Progenitor cell of endocrine pancreas (in vitro differentiated cells): ENCODE results near the gene HUWE1. TPM values are rescaled to one million over a fixed set of nuclear protein-coding genes. Genes with fewer than 3 reads are reported as not detected.
"Not testable (repeated sequence)": the region's sequence is repeated elsewhere in the genome, so short reads cannot be mapped to it uniquely, and the experiment has no call there.

Experiments
- DNase-seq: peaks from one replicate; pipeline ENCODE4 v3.0.0; 2021; ENCODE audit warnings: low spot score; ENCODE audit not compliant: unreplicated experiment
- H3K27ac Mint-ChIP-seq: 2 replicates; pipeline ENCODE4 v1.8.0; 2021; ENCODE audit warnings: mild to moderate bottlenecking, moderate library complexity, mixed read lengths
- H3K27me3 Mint-ChIP-seq: 2 replicates; pipeline ENCODE4 v1.8.0; 2021; ENCODE audit warnings: mixed read lengths
- H3K36me3 Mint-ChIP-seq: 2 replicates; pipeline ENCODE4 v1.8.0; 2022; ENCODE audit warnings: mixed read lengths; ENCODE audit not compliant: insufficient read depth
- H3K4me1 Mint-ChIP-seq: 2 replicates; pipeline ENCODE4 v1.8.0; 2021; ENCODE audit warnings: low read depth, mixed read lengths
- H3K4me3 Mint-ChIP-seq: 2 replicates; pipeline ENCODE4 v1.8.0; 2021; ENCODE audit warnings: low read depth, mild to moderate bottlenecking, moderate library complexity, mixed read lengths
- H3K9me3 Mint-ChIP-seq: 2 replicates; pipeline ENCODE4 v1.8.0; 2021; ENCODE audit warnings: low read depth, mixed read lengths
- total RNA-seq: library from RNA; stranded (reverse); gene quantifications from 2 replicates; pipeline ENCODE4 v1.2.1, GENCODE V29; 2021
- TF ChIP-seq, protein P1 (sequence below): fragments of 200-600 bp; sonication (generic); IDR thresholded peaks from one replicate; pipeline ENCODE4 v1.5.0; 2021; ENCODE audit warnings: antibody characterized with exemption, mild to moderate bottlenecking; ENCODE audit not compliant: unreplicated experiment

Gene HUWE1
- total RNA-seq, 1 donor from 2014 or later, result 298 TPM

DNA sequence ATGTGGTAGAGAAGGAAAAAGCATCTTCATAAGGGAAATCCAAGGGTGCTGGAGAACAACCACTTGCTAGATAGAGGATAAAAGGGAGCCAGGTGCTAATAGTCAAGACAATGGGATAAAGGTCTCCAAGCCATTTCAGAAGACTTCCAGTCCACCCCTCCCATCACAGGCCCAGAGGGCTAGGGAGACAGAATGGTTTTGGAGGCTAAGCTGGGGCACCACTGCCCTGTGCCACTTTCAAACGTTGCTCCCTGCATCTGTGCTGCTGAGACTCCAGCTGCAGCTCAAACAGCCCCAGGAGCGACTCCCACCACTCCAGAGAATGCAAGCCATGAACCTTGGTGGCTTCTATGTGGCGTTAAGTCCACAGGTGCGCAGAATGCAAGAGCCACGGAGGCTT is 38.4 kb upstream of the HUWE1 start:
- TF ChIP-seq, protein P1, sequence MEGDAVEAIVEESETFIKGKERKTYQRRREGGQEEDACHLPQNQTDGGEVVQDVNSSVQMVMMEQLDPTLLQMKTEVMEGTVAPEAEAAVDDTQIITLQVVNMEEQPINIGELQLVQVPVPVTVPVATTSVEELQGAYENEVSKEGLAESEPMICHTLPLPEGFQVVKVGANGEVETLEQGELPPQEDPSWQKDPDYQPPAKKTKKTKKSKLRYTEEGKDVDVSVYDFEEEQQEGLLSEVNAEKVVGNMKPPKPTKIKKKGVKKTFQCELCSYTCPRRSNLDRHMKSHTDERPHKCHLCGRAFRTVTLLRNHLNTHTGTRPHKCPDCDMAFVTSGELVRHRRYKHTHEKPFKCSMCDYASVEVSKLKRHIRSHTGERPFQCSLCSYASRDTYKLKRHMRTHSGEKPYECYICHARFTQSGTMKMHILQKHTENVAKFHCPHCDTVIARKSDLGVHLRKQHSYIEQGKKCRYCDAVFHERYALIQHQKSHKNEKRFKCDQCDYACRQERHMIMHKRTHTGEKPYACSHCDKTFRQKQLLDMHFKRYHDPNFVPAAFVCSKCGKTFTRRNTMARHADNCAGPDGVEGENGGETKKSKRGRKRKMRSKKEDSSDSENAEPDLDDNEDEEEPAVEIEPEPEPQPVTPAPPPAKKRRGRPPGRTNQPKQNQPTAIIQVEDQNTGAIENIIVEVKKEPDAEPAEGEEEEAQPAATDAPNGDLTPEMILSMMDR, result no peak
- DNase-seq, result no peak
- Mint-ChIP-seq H3K9me3 (peaks cover 13% of the 10 kb centered on the region), H3K27me3 (no peaks in the 10 kb centered on the region), H3K4me1 (no peaks in the 10 kb centered on the region), H3K4me3 (no peak overlapping the region), H3K27ac (no peak overlapping the region), H3K36me3 (no peaks in the 10 kb centered on the region)

GRCh38 chrX:53723381-53723780 is 36.9 kb upstream of the HUWE1 start:
- no peak for DNase-seq
- TF ChIP-seq, protein P1, result no peak
- H3K9me3 Mint-ChIP-seq, result peaks cover 12% of the 10 kb centered on the region
- no peaks in the 10 kb centered on the region for H3K4me1 Mint-ChIP-seq
- H3K27ac Mint-ChIP-seq, result no peak overlapping the region
- no peaks in the 10 kb centered on the region for H3K27me3 Mint-ChIP-seq
- no peak overlapping the region for H3K4me3 Mint-ChIP-seq
- H3K36me3 Mint-ChIP-seq, result no peaks in the 10 kb centered on the region

DNA sequence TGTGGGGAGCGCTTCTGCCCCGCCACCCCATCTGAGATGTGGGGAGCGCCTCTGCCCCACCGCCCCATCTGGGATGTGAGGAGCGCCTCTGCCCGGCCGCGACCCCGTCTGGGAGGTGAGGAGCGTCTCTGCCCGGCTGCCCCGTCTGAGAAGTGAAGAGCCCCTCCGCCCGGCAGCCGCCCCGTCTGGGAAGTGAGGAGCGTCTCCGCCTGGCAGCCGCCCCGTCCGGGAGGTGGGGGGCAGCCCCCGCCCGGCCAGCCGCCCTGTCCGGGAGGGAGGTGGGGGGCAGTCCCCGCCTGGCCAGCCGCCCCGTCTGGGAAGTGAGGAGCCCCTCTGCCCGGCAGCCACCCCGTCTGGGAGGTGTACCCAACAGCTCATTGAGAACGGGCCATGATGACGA is 35.1 kb upstream of the HUWE1 start:
- H3K9me3 Mint-ChIP-seq, H3K27ac Mint-ChIP-seq, H3K4me3 Mint-ChIP-seq, H3K4me1 Mint-ChIP-seq, DNase-seq, H3K36me3 Mint-ChIP-seq, H3K27me3 Mint-ChIP-seq: not testable (repeated sequence)

DNA sequence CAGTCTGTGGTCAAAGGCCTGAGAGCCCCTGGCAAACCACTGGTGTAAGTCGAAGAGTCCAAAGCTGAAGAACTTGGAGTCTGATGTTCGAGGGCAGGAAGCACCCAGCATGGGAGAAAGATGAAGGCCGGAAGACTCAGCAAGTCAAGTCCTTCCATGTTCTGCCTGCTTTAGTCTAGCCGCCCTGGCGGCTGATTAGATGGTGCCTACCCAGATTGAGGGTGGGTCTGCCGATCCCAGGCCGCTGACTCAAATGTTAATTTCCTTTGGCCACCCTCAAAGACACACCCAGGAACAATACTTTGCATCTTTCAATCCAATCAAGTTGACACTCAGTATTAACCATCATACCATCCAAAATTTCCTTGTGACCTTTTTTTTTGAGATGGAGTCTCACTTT is 33.1 kb upstream of the HUWE1 start:
- not testable (repeated sequence) for H3K9me3 Mint-ChIP-seq, H3K27me3 Mint-ChIP-seq, H3K4me3 Mint-ChIP-seq, DNase-seq, H3K4me1 Mint-ChIP-seq, H3K27ac Mint-ChIP-seq, H3K36me3 Mint-ChIP-seq

GRCh38 chrX:53718073-53718472 is 31.6 kb upstream of the HUWE1 start:
- Mint-ChIP-seq H3K4me1 (no peaks in the 10 kb centered on the region), H3K27ac (no peak overlapping the region), H3K36me3 (no peaks in the 10 kb centered on the region), H3K9me3 (no peaks in the 10 kb centered on the region), H3K4me3 (no peak overlapping the region), H3K27me3 (no peaks in the 10 kb centered on the region)
- TF ChIP-seq, protein P1, result no peak
- DNase-seq, result no peak

DNA sequence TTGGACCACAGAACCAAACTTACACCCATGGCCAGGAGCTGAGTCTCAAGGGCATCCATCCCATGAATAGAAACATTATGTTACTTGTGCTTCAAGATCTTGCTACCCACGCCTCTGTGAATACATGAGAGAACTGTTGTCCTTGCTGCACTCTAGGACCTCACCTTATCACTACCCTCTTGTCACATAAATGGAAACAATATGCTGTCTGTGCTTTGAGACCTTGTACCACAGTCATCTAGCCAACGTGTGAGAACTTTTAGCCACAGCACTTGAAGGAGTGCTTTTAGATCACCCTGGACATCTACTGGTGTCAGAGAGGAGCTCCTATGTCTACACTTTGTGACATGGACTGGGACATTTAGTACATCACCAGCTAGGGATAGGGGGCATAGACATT is 30.7 kb upstream of the HUWE1 start:
- TF ChIP-seq, protein P1, result no peak
- H3K4me1 Mint-ChIP-seq, result no peaks in the 10 kb centered on the region
- no peak overlapping the region for H3K27ac Mint-ChIP-seq
- no peak overlapping the region for H3K4me3 Mint-ChIP-seq
- H3K9me3 Mint-ChIP-seq, result no peaks in the 10 kb centered on the region
- no peaks in the 10 kb centered on the region for H3K36me3 Mint-ChIP-seq
- DNase-seq, result no peak
- H3K27me3 Mint-ChIP-seq, result no peaks in the 10 kb centered on the region
